ENCODE data around the gene LIM2.

- no peak for TF ChIP-seq POLR2AphosphoS5 (IDR thresholded peaks at IDR 0.05; ENCODE audit: low read depth, low read length)
- peak; percentile 68 to 80 for TF ChIP-seq REST (IDR thresholded peaks at IDR 0.05; ENCODE audit: insufficient read depth in 1 of 2, low read depth in 2 of 2, low read length in 2 of 2)
- TF ChIP-seq SIN3A (IDR thresholded peaks at IDR 0.05; ENCODE audit: borderline replicate concordance, insufficient read depth, low read length): no peak
- TF ChIP-seq TAF1 (IDR thresholded peaks at IDR 0.05; ENCODE audit: borderline replicate concordance, insufficient read depth, low read length): no peak
- TF ChIP-seq FOXP2 (optimal IDR thresholded peaks at IDR 0.05; ENCODE audit: borderline replicate concordance, extremely low read depth, extremely low read length, insufficient read depth): no peak
Observed at GRCh38 chr19:51341976-51342580, 45.7 kb downstream of the LIM2 start, which contains the start of gene VSIG10L.
